SK-N-MC (cell line): ENCODE data around the gene KCNK3.

Experiments
- DNase-seq: peaks from one replicate; pipeline ENCODE4 v3.0.0-alpha.2; 2011; ENCODE audit warnings: low read depth, low spot score
- H3K27ac ChIP-seq: fragments of 200-600 bp; sonication (generic); 2 replicates; pipeline ENCODE4 v1.5.1; 2016; ENCODE audit warnings: mixed run types
- H3K36me3 ChIP-seq: fragments of 200-600 bp; sonication (generic); 2 replicates; pipeline ENCODE4 v1.6.1; 2017; ENCODE audit warnings: antibody characterized with exemption, low read length, mixed read lengths; ENCODE audit not compliant: insufficient read depth
- H3K4me3 ChIP-seq: fragments of 200-600 bp; sonication (generic); 2 replicates; pipeline ENCODE4 v1.5.1; 2016
- H3K9ac ChIP-seq: fragments of 200-600 bp; sonication (generic); 2 replicates; pipeline ENCODE4 v1.8.0; 2017; ENCODE audit warnings: mixed run types, mixed read lengths; ENCODE audit not compliant: insufficient read length
- H3K9me3 ChIP-seq: fragments of 200-600 bp; sonication (generic); 2 replicates; pipeline ENCODE4 v1.6.1; 2017; ENCODE audit warnings: low read depth, mild to moderate bottlenecking, antibody characterized with exemption, low read length, moderate library complexity, mixed read lengths
- EZH2 ChIP-seq: fragments of 200-600 bp; sonication (generic); IDR thresholded peaks from one replicate; pipeline ENCODE4 v1.6.1; 2017; ENCODE audit warnings: antibody characterized with exemption
- FOXP2 ChIP-seq: optimal IDR thresholded peaks from 2 replicates; pipeline ENCODE3; 2011; ENCODE audit warnings: mild to moderate bottlenecking, moderate library complexity; ENCODE audit not compliant: insufficient read depth; ENCODE audit errors: extremely low read length, control extremely low read depth
- POLR2AphosphoS5 ChIP-seq: IDR thresholded peaks from 2 replicates; pipeline ENCODE4 v1.6.1; 2012; ENCODE audit warnings: mild to moderate bottlenecking, low read depth, low read length, borderline replicate concordance

The KCNK3 gene

DNA sequence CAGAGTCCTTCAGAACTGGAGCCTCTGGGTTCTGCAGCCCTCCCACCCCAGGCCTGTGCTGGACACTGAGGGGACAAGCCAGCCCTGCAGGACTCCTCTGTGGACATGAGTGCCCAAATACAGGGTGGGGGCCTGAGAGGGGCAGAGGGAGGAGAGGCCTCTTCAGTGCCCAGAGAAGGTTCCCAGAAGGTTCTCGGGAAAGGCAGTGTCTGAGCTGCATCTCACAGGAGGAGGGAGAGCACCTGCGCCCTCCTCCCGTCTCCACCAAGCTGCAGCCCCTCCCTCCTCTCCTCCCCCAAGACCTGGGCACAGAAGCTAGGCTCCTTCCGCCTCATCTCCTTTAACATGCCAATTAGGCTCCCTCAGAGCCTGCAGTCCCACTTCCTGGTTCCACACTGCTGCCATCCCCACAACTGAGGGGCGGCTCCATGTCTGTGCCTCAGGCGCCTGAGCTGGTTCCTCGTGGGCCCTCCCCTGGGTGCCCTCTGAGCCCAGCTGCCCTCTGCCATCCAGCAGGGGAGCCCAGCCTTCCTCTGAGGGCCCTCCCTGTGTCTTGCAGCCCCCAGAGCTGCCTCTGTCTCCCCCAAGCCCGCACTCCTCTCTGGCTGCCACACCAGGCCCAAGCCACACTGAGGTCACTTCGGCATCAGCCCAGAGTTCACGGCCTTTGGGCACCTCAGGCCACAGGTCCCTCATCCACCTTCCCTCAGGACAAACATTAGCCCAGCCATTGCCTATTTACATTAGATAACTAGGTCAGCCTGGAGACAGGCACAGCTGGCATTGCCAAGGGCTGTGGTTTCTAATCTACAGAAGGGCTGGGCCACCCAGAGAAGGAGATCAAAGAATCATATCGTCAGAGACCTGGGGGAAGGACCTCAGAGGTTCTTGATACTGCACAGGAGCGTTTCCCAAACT is 28.9 kb downstream of the KCNK3 start:
- H3K9ac ChIP-seq: no peak overlapping the region
- no peak for DNase-seq
- no peak for TF ChIP-seq FOXP2
- no peak for TF ChIP-seq EZH2
- H3K9me3 ChIP-seq: no peaks in the 10 kb centered on the region
- no peaks in the 10 kb centered on the region for H3K36me3 ChIP-seq
- no peak overlapping the region for H3K27ac ChIP-seq
- no peak overlapping the region for H3K4me3 ChIP-seq

DNA sequence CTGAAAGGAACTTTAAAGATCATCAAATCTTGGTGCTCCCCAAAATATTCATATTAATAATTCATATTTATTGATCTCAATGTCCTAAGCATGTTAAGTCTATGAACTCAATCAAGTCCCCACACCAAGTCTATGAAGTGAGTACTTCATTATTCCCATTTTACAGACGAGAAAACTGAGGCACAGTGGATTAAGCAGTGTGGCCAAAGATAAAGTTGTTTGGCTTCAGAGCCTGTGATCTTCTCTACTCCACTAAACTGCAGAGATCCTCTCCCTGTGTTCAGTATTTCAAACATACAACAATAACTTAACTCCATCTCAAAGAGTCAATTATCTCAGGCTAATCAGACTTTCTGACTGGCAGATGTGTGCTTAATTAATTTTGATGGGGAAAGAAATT is 29.8 kb downstream of the KCNK3 start:
- Histone ChIP-seq H3K9me3 (no peaks in the 10 kb centered on the region), H3K4me3 (no peak overlapping the region), H3K9ac (no peak overlapping the region), H3K36me3 (no peaks in the 10 kb centered on the region), H3K27ac (no peak overlapping the region)
- TF ChIP-seq POLR2AphosphoS5 (no peak), EZH2 (no peak), FOXP2 (no peak)
- DNase-seq: no peak

DNA sequence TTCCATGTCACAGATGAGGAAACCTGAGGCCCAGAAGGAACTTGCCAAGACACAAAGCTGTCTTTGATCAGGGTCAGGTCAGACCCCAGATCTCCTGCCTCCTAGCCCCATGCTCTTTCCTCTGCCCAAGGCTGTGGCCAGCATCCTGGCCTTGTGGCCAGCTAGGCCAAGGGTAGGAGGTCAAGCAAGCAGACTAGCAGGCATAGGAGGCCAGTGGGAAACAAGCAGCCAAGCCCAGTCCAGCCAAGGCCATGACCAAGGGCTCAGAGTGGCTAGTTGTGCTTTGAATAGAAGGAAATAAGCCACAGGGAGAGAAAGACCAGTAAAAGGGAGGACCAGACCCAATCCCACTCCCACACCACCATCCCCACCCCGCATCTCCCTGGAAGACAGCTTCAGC is 30.4 kb downstream of the KCNK3 start:
- no peaks in the 10 kb centered on the region for H3K36me3 ChIP-seq
- DNase-seq: no peak
- H3K27ac ChIP-seq: no peak overlapping the region
- H3K9me3 ChIP-seq: no peaks in the 10 kb centered on the region
- TF ChIP-seq FOXP2 (no peak), EZH2 (no peak), POLR2AphosphoS5 (no peak)
- H3K9ac ChIP-seq: no peak overlapping the region
- no peak overlapping the region for H3K4me3 ChIP-seq

DNA sequence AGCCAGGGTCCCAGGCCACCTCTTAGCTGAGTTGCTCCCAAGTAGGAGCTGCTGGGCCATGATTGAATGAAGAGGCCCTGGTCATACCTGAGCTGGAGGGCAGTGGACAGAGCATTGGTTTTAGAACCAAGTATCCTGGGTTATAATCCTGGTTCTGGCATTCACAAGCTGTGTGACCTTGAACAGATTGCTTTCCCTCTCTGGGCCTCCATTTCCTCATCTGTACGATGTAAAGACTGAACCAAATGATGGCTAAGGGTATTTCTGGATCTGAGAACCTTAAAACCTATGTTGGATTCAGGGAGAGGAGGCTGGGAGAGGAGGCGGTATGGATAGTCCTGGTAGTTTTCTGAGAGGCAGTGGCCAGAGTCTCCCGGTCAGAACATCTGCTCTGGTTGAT is 31.0 kb downstream of the KCNK3 start:
- TF ChIP-seq POLR2AphosphoS5 (no peak), FOXP2 (no peak), EZH2 (no peak)
- no peaks in the 10 kb centered on the region for H3K36me3 ChIP-seq
- no peak for DNase-seq
- no peaks in the 10 kb centered on the region for H3K9me3 ChIP-seq
- no peak overlapping the region for H3K4me3 ChIP-seq
- H3K27ac ChIP-seq: no peak overlapping the region
- no peak overlapping the region for H3K9ac ChIP-seq

DNA sequence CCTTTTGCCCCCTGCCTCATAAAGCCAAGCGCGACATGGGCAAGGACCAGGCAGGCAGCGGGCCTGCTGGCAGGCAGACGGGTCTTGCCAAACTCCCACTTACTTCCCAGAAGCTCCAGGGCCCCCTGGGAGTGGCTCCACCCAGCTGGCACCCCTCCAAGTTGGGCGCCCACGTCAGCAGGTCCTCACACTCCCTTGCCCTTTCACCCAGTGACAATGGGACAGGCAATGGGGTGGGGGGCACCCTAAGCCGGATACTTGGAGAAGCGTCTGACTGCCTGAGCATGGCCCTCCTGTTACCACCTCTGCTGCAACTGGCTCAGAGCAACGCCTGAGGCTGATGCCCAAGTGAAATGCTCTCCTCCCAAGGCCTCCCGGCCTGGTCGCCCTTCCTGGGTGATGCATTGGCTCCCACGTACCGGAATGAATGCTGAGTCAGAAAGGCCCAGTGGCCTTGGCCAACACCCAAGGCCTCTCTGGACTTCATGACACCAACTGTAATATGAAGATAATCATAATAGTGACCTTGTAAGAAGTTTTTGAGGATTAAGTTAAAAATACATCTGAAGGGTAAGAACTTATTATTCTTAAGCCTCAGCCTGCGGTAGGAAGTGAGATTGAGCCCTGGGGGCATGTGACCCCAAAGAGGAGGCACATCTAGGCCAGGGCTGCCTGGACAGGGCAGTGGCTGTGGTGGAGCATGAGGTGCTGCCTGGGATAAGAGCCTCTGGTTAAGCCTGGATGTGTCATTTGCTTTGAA is 31.6 kb downstream of the KCNK3 start:
- Histone ChIP-seq H3K27ac (peak overlapping the region; percentile 31), H3K9me3 (no peaks in the 10 kb centered on the region), H3K4me3 (no peak overlapping the region), H3K9ac (no peak overlapping the region), H3K36me3 (no peaks in the 10 kb centered on the region)
- TF ChIP-seq POLR2AphosphoS5 (no peak), EZH2 (no peak), FOXP2 (no peak)
- no peak for DNase-seq

DNA sequence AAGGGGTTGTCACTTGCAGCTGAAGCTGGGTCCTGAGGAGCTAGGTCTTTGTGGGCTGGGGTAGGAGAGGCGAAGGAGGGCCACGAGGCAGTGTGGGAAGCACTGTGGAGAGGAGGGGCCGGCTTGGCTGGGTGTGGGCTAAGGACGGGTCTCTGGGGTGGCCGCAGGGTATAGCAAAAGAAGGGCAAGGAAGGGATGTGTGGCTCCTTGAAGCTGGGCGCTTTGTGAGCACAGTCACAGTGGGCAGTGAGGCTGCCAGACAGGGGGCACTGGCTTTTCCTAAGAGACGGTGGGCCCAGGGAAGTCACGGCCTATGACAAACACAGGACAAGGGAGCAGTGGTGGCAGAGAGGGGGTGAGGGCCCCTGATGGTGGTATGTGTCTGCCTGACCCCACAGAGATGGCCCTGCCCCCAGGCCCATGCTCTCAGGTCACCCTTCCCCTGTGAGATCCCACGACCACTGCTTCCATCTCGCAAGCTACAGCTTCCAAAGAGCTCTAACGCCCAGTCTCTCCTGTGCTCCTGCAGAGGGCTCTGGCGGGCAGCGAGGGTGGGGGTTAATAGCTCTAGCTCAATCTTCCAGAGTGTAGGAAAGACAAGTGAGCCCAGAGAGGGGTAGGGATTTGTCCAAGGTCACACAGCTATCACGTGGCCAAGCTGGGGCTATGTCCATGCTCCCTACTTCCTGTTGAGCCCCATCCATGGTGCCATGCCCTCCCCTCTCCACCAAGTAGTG is 32.4 kb downstream of the KCNK3 start:
- H3K9ac ChIP-seq: no peak overlapping the region
- H3K4me3 ChIP-seq: no peak overlapping the region

DNA sequence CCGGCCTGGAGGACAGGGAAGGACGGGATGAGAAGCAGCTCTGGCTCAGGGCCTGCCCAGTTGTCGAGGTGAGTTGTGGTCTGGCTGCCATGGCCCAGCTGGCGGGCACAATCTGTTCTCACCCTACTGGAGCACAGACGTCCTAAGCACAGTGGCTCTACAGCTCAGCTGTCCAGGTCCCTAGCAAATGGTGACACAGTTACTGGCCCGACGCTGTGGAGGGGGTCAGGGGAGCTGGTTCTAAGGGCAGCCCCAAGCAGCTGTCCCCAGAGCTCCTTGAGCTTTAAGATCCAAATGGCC is 32.9 kb downstream of the KCNK3 start:
- H3K36me3 ChIP-seq: no peaks in the 10 kb centered on the region
- H3K9me3 ChIP-seq: no peaks in the 10 kb centered on the region
- TF ChIP-seq FOXP2 (no peak), POLR2AphosphoS5 (no peak), EZH2 (no peak)
- H3K9ac ChIP-seq: no peak overlapping the region
- H3K27ac ChIP-seq: no peak overlapping the region
- DNase-seq: no peak
- H3K4me3 ChIP-seq: no peak overlapping the region

More for the DNA sequence above, 32.4 kb downstream of the KCNK3 start:
- 0 out of 2 replicates have a peak overlapping the region, but pooled peaks have one; percentile 31 for H3K27ac ChIP-seq
- H3K9me3 ChIP-seq: no peaks in the 10 kb centered on the region
- DNase-seq: no peak
- no peaks in the 10 kb centered on the region for H3K36me3 ChIP-seq
- TF ChIP-seq EZH2 (no peak), POLR2AphosphoS5 (no peak), FOXP2 (no peak)

DNA sequence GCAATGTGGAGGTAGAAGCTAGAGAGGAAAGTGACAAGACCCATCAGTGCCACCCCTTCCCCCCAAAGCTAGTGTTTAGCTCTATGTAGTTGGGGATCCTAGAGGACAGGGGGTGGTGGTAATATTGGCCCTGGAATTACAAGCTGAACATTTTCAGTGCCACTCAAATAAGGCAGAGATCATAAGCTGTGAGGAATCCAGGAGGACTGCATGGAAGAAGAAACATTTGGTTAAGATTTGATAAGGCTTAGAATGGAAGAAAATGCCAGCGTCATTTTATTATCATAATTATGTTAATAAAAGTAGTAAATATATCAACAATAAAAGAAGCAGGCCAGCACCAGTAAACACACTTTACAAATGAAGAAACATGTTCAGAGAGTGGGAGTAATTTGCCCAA is 33.7 kb downstream of the KCNK3 start:
- H3K9ac ChIP-seq: no peak overlapping the region
- no peaks in the 10 kb centered on the region for H3K36me3 ChIP-seq
- H3K4me3 ChIP-seq: no peak overlapping the region
- DNase-seq: no peak
- H3K9me3 ChIP-seq: no peaks in the 10 kb centered on the region
- H3K27ac ChIP-seq: no peak overlapping the region
- TF ChIP-seq FOXP2 (no peak), POLR2AphosphoS5 (no peak), EZH2 (no peak)
